DMS 273 (cell line): Measurements from ENCODE around the gene GPC6.

Source experiments
- DNase-seq: peaks from one replicate; lab custom pipeline; 2025; ENCODE audit not compliant: unreplicated experiment; lab: John Stamatoyannopoulos, UW

Gene GPC6

DNA sequence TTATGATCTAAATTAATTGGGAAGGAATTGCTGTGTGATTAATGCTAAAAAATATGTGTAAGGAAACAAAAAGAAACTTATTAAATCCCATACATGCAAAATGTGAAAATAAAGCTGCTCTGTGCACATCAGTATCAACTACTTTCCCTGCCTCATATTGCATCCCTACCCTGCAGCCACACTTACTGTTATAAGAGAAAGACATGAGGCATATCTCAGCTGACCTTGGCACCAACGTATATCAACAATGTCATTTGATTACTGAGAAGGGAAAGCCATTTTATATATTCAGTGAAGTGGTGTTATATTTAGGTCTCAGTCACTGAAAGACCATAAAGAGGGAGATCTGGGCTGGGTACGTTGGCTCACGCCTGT lies 585.1 kb downstream of the GPC6 start:
- no peak for DNase-seq

GRCh38 chr13:93814658-93815057 lies 588.1 kb downstream of the GPC6 start:
- DNase-seq: no peak

GRCh38 chr13:93818345-93818744 lies 591.7 kb downstream of the GPC6 start:
- DNase-seq: no peak

DNA sequence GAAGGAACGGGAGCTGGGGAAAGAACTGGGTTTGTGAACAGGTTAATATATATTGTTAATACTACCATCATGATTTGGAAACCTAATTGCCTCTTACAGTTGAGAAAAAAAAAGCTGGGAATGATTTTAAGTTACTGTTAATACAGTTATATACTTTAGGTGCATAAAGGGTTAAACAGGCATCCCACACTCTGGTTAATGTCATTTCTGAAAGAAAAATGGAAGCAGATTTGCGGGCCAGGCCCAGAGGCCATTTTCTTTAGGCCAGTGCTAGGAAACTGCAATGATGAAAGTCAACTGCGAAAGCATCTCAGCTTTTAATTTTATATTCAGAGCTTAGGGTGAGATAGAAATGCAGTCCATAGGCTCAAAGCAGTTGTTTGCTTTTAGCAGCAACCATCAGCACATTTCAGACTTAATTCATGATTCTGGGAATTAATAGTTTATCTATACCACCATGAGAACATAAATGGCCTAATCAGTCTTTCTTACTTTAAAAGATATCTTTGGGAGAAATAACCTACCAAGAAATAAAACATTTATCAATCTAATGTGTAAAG lies 592.8 kb downstream of the GPC6 start:
- DNase-seq: no peak

GRCh38 chr13:93824286-93824685 lies 597.7 kb downstream of the GPC6 start:
- DNase-seq: peak; percentile 0

- no peak for DNase-seq
Observed at GRCh38 chr13:93834051-93834450, 607.4 kb downstream of the GPC6 start.

GRCh38 chr13:93843082-93843481 lies 616.5 kb downstream of the GPC6 start:
- no peak for DNase-seq

DNA sequence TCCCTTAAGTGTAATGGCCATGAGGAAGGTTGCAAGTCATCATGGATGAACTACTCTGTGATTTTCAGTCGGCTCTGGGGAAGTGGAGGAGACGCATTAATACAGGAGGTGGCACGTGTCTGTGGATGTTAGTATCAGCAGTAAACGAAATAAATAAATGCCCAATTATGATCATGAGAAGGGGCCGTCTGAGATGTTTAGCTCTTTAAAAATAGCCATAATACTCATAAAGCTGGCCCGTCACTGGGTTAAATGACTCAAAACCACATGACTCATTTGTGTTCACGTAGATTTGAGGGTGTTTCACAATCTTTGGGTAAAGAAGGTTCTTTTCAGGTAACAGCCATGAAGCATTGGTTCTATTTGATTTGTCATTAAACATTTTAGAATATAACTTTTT lies 620.6 kb downstream of the GPC6 start:
- DNase-seq: no peak

- DNase-seq: no peak
Observed at GRCh38 chr13:93848247-93848646, 621.6 kb downstream of the GPC6 start.

GRCh38 chr13:93851236-93851635 lies 624.6 kb downstream of the GPC6 start:
- peak; percentile 5 for DNase-seq

DNA sequence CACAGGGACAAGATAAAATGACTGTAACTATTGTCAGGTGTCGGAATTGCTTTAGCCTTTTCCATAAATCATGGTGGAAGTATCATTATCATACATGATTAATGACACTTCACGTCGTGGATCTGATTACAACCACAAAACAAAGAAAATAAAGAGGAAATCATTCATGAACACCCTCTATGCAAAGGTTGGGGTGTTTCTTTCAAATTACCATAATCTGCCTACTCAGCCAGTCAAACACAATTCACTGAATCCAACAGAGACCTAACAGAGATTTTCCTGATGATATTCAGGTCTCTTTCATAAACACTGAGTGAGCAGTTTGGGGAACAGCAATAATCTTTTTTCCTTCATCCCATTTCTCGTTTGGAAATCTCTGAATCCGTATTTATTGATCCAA lies 627.3 kb downstream of the GPC6 start:
- DNase-seq: no peak

DNA sequence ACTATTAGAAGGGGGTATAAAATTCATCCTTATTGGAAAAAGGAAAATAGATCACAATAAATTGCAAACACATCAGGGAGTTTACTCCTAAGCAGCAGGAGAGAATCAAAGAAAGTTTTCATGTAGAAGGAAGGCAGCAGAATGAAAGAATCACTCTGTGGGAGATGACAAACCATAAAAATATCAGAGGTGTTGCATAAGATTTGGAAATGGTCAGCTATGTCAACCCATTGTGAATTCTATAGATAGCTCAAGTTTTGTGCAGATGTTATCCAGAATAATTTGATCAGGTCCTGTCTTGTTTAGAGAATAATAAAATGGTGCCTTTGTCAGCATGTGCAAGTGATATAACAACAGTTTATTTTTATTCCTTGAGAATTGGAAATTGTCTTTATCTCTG lies 630.5 kb downstream of the GPC6 start:
- no peak for DNase-seq

- no peak for DNase-seq
Observed at GRCh38 chr13:93859716-93860115, 633.1 kb downstream of the GPC6 start.

DNA sequence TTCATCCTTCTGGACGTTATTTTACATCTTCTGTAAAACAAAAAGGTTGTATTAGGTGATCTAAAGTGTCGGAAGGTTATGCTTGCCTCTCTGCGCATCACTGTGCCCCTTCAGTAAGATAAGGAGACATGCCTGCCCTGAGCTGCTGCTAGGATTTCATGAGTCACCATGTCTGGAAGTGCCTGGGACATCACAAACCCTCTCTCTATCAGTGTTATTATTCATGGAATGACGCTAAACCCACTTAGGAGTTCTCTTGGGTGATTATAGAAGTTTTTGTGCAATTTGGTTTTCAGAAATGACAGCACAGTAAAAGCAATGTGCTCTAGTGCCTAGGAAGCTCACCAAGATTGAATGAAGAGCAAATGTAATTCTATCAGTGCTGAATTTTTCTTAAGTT lies 635.2 kb downstream of the GPC6 start:
- no peak for DNase-seq

DNA sequence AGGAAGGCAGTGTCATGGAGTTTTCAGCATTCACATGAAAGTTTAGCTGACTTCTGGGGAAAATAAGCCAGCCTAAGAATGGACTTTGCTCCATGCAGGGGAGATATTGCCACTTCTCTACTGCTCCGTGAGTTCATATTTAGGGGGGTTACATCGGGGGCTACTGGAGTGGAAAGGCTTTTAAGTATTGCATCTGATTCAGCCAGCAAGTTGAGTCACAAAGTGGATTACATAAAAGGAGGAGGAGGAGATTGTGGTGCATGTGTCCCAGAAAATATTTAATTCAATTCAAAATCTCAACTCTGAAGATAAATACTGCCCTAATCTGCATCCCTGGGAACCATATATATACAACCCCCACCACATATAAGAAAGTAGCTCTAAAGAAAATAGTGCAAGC lies 635.7 kb downstream of the GPC6 start:
- DNase-seq: no peak

- no peak for DNase-seq
Observed at GRCh38 chr13:93865235-93865634, 638.6 kb downstream of the GPC6 start.

- no peak for DNase-seq
Observed at GRCh38 chr13:93867481-93867880, 640.9 kb downstream of the GPC6 start.

- no peak for DNase-seq
Observed at GRCh38 chr13:93872376-93872775, 645.8 kb downstream of the GPC6 start.

- DNase-seq: no peak
Observed at GRCh38 chr13:93872786-93873347, 646.3 kb downstream of the GPC6 start.

DNA sequence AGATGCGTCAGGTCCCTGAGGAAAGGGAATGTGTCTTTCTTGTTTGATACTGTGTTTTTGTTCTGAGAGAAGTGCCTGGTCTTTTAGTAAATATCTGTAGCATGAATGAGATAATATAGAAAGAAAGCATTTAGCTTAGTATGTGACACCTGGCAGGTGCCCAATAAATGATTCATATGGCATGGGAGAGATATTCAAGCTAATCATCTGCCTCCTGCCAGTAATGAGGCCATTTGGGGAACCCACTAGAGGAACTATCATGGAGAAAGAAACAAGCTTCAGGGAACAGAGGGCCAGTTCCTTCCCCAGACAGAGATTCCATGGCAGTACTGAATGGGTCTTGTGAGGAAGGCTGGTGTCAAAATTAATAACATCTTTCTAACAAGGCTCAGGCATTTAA lies 648.9 kb downstream of the GPC6 start:
- DNase-seq: peak; percentile 26

- DNase-seq: no peak
Observed at GRCh38 chr13:93876236-93876635, 649.6 kb downstream of the GPC6 start.

GRCh38 chr13:93878675-93879074 lies 652.1 kb downstream of the GPC6 start:
- no peak for DNase-seq

DNA sequence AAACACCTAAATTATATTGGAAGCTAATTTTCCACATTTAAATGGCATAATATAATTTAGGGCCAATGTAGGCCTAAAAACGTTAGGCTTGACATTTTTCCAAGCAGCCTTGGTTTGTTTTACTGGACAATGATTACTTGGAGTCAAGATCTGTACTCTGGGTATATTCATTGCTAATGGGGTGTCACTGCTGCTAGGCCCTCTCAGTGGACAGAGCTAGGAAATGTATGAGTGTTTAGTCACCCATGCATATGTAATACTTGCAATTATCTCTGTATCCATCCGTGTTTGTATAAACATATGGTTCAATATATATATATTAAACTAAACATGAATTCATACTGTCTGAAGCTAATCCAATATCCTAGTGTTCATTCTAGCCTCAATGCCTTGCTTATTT lies 654.8 kb downstream of the GPC6 start:
- DNase-seq: no peak
